NCI-H345 treated with DMSO at 0.1 percent for 48 hours (cell line): ENCODE measurements around the gene NANOS1.

Source experiments
- DNase-seq: peaks from one replicate; lab custom pipeline; 2025; ENCODE audit not compliant: unreplicated experiment; lab: John Stamatoyannopoulos, UW

The NANOS1 gene

GRCh38 chr10:119055472-119055871, 26.0 kb downstream of the NANOS1 start:
- DNase-seq = no peak

DNA sequence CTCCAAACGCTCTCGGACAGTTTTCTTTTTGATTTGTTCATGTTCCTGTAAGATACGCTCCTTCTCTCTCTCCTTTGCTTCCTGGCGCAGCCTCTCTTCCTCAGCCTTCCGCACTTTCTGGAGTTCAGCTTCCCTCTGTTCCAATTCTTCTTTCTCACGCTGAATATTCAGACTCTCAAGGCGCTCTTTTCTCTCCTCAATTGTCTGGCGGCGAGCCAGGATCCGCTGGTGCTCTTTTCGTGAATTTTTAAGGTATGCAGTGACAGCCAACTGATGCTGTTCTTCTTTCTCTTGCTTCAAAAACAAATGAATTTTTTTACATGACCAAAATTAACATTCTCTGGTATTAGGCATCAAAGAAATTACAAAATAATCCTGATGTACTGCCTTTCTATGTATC, 28.5 kb downstream of the NANOS1 start:
- DNase-seq = no peak

- DNase-seq = no peak
Observed at GRCh38 chr10:119059557-119059956, 30.0 kb downstream of the NANOS1 start.

GRCh38 chr10:119060107-119060506, 30.6 kb downstream of the NANOS1 start:
- no peak for DNase-seq

- no peak for DNase-seq
Observed at GRCh38 chr10:119061352-119061751, 31.8 kb downstream of the NANOS1 start.

DNA sequence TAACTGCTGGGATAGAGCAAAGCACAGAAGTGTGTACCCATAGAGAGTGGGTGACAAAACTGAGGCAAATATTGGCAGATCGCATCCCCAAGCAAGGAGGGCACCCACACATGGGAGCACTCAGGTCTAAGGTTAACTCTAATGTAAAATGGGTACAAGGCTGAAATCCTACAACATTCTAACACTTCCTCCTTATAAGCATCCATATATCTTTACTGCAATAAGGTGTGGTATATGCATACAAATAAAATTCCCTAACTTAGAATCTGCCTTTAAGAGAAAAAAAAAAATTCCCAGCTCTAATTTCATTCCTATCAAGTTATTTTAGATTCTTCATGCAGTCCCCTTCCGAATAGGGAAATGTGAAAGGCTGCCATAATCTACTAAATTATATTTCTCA, 32.4 kb downstream of the NANOS1 start:
- DNase-seq = no peak

- no peak for DNase-seq
Observed at GRCh38 chr10:119070395-119071165, 41.1 kb downstream of the NANOS1 start.

DNA sequence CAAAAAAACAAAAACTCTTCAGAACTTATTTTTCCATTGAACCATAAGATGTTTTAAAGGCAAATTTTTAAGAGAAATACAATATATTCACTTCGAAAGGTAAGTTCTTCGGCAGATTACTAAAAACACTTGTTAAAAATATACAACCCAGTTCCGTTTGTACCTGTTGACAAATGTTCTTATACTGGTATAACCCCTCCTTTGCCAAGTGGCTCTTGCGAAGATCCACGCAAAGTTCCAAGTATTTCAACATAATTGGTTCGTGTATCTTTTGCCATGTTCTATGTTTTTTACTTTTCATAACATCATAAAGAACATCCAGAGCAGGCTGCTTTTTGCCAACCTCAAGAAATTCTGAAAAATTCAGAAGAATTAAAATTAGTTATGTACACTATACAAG, 44.1 kb downstream of the NANOS1 start:
- DNase-seq = no peak

DNA sequence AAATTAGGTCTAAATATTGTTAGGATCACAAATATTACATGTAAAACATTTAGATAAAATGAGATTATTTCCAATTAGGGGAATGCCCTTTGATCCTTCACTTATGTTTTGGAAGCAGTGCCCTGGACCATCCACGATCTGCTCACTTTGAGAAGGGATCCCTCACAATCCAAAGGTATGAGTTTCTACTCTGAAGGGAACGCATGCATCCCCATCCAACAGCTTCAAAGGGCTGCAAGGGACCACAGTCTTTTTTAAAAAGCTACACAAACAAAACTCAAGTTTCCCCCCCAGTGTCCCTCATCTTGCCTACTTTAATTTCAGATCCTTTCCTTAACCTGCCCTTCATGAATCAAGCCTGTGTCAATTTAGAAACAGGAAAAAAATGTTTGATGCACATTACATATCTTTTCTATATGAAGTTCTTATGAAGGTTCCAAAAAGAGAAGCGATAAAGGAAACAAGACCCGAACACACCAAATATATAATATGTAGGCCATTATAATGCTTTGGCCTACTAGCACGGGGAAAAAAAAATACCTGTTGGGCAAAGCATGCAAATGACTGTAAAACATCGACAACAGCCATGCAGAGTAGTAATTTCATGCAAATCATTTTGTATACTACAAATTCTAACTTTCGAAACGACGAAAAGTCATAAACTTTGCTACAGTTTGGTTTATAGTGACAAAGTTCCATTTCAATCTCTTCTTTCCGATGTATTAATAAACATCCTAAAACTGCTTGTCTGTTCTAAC, 49.1 kb downstream of the NANOS1 start:
- no peak for DNase-seq

- DNase-seq = no peak
Observed at GRCh38 chr10:119079599-119080520, 50.3 kb downstream of the NANOS1 start.

- peak; percentile 69 for DNase-seq
Observed at GRCh38 chr10:119080521-119081259, 51.2 kb downstream of the NANOS1 start, which contains the start of gene EIF3A. Gene EIF3A (minus strand): TSS chr10:119080817. CDS start chr10:119080676, 141 bp downstream.
